NCI-H1417 (cell line): ENCODE results near the gene CWC22.
"Not testable (repeated sequence)": the region's sequence is repeated elsewhere in the genome, so short reads cannot be mapped to it uniquely, and the experiment has no call there.

Experiments used
- DNase-seq, 3 experiments: peaks; one replicate each; lab custom pipeline; 2025; lab: John Stamatoyannopoulos, UW

The CWC22 gene

GRCh38 chr2:180006781-180007579, at the start of gene CWC22:
Gene CWC22, minus strand, starts transcription at chr2:180007297. Its CDS starts 13,956 bp downstream, at chr2:179993341.
- peak; percentile 84 to 97 (median 95) for DNase-seq

- no peak for DNase-seq
These were observed 49.4 kb upstream of the CWC22 start for GRCh38 chr2:180056367-180057118.

- not testable (repeated sequence) for DNase-seq
These were observed 47.5 kb upstream of the CWC22 start for GRCh38 chr2:180054576-180054975.

GRCh38 chr2:180050246-180050645, 43.1 kb upstream of the CWC22 start:
- no peak for DNase-seq

GRCh38 chr2:180048251-180048650, 41.2 kb upstream of the CWC22 start:
- DNase-seq = no peak

GRCh38 chr2:180046776-180047175, 39.7 kb upstream of the CWC22 start:
- DNase-seq = no peak

GRCh38 chr2:180046202-180046601, 39.1 kb upstream of the CWC22 start:
- DNase-seq = no peak

- no peak for DNase-seq
These were observed 33.2 kb upstream of the CWC22 start for GRCh38 chr2:180040146-180040925.

GRCh38 chr2:180038997-180039396, 31.9 kb upstream of the CWC22 start:
- no peak for DNase-seq

GRCh38 chr2:180033993-180034894, 27.1 kb upstream of the CWC22 start:
- peak; percentile 8 to 58 (median 11) for DNase-seq

- DNase-seq = no peak
These were observed 22.5 kb upstream of the CWC22 start for GRCh38 chr2:180029575-180029974.

- DNase-seq = no peak
These were observed 14.8 kb upstream of the CWC22 start for GRCh38 chr2:180021850-180022249.

GRCh38 chr2:180017784-180018183, 10.7 kb upstream of the CWC22 start:
- no peak for DNase-seq

GRCh38 chr2:180016937-180017336, 9.8 kb upstream of the CWC22 start:
- no peak for DNase-seq

GRCh38 chr2:180015951-180016709, 9.0 kb upstream of the CWC22 start:
- DNase-seq = peak in 1 of 3 experiments; percentile 2

- no peak for DNase-seq
These were observed 5.4 kb upstream of the CWC22 start for GRCh38 chr2:180012523-180012922.

GRCh38 chr2:180010701-180011100, 3.6 kb upstream of the CWC22 start:
- no peak for DNase-seq

GRCh38 chr2:180006231-180006630, 866 bp downstream of the CWC22 start:
- DNase-seq = peak in 1 of 3 experiments; percentile 55

- DNase-seq = not testable (repeated sequence)
These were observed 1.6 kb downstream of the CWC22 start for GRCh38 chr2:180005465-180005864.

- no peak for DNase-seq
These were observed 2.4 kb downstream of the CWC22 start for GRCh38 chr2:180004731-180005130.

GRCh38 chr2:180003559-180003958, 3.5 kb downstream of the CWC22 start:
- DNase-seq = no peak
